Glomerular visceral epithelial cell (primary cell): ENCODE data around the gene GIMAP4.
"Not testable (repeated sequence)": the region's sequence is repeated elsewhere in the genome, so short reads cannot be mapped to it uniquely, and the experiment has no call there.

ENCODE experiments used
- DNase-seq: peaks from one replicate; pipeline ENCODE4 v3.0.0-alpha.2; 2016; ENCODE audit errors: extremely low spot score

The GIMAP4 gene

GRCh38 chr7:150580638-150581394 is 13.6 kb downstream of the GIMAP4 start:
- DNase-seq: no peak

DNA sequence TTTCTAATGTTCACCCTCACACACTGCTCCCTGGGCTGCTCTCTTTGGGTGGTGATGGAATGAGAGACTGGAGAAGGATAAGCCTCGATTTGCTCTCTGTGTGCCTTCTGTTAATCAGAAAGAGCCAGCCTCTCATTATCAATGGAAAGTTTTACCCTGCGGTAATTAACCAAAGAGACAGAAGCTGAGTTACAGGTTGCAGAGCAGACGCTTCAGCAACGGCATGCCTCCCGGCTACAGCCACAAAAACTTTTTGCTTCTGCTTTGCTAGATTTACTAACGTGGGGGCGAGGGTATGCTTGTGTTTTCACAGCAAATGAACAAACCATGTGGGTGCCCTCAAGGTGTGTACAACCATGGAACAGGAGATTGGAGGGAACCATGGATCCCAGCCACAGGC is 18.0 kb downstream of the GIMAP4 start:
- DNase-seq: no peak

- no peak for DNase-seq
Measured at GRCh38 chr7:150586068-150586784, 19.0 kb downstream of the GIMAP4 start.

GRCh38 chr7:150586785-150587152 is 19.6 kb downstream of the GIMAP4 start:
- no peak for DNase-seq

- no peak for DNase-seq
Measured at GRCh38 chr7:150587551-150587950, 20.4 kb downstream of the GIMAP4 start.

DNA sequence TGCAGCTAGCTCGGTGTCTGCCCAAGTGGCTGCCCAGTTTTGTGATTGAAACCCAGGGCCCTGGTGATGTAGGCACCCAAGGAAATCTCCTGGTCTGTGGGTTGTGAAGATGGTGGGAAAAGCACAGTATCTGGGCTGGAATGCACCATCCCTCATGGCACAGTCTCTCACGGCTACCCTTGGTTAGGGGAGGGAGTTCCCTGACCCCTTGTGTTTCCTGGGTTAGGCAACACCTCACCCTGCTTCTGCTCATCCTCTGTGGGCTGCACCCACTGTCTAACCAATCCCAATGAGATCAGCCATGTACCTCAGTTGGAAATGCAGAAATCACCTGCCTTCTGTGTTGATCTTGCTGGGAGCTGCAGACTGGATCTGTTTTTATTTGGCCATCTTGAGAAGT is 27.6 kb downstream of the GIMAP4 start:
- DNase-seq: no peak

DNA sequence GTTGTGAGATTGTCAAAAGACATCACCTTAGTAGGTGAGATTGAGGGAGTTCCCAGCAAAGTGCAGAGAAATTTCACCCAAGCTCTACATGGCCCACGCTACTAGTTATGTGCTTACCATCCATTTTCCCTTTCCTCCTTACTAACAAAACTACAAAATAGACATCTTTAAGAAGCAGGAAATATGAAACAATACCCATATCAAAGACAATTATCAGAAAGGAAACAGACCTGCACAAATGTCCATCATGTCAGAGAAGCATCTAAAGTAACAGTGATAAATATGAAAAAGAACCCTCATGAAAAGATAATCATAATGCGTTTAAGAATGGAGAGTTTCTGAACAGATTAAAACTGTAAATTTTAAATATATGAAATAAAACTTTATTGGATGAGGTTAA is 28.2 kb downstream of the GIMAP4 start:
- DNase-seq: no peak

DNA sequence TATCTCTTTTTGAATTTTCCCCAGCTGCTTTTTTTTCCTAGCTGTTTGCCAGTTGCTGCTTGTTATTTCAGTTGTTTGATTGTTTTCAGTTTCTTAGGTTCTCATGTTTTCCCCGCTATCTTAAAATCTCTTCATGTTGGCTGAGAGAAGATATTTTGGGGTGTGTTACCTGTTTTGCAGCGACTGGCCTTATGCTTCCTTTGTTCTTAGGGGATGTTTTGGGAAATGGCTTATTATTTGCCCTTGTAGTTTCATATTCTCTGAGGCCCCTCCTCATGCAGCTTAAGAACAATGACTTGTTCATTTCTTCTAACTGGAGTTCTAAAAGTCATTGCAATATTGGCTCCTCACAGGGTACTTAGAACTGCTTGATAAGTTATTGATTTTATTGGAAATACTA is 36.4 kb downstream of the GIMAP4 start:
- not testable (repeated sequence) for DNase-seq

DNA sequence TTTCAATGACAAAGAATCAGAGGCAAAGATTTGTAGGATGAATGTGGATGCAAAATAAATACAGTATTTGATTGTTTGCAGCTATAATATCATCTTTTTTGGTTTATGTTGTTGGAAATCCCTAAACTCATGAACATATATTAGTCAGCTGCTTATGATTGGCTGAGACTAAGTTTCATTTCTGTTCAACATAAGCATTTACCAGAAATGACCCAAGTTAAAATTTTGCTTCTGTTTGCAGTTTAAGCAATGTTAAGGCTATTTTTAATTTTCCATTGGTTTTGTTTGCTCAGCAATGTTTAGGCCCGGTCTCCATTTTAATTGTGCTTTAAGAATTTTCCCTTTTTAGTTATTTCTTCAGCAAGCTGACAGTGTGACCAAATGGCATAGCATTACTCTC is 43.0 kb downstream of the GIMAP4 start:
- no peak for DNase-seq

- DNase-seq: no peak
Measured at GRCh38 chr7:150612925-150613324, 45.7 kb downstream of the GIMAP4 start.

DNA sequence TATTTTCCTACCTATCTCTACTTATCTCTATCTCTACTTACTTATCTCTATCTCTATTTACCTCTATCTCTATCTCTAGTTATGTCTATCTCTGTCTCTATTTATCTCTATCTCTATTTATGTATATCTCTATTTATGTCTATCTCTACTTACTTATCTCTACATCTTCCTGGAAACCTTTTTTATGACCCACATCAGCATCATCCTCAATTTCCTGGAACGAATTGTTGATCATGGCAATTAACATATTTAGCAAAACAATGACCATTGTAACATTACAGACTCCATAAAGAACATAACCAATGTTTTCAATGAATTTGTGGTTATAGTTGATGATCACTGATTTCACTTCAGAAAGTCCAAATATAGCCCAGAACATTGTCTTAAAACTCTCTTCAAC is 46.7 kb downstream of the GIMAP4 start:
- no peak for DNase-seq

- not testable (repeated sequence) for DNase-seq
Measured at GRCh38 chr7:150614426-150614825, 47.2 kb downstream of the GIMAP4 start.

DNA sequence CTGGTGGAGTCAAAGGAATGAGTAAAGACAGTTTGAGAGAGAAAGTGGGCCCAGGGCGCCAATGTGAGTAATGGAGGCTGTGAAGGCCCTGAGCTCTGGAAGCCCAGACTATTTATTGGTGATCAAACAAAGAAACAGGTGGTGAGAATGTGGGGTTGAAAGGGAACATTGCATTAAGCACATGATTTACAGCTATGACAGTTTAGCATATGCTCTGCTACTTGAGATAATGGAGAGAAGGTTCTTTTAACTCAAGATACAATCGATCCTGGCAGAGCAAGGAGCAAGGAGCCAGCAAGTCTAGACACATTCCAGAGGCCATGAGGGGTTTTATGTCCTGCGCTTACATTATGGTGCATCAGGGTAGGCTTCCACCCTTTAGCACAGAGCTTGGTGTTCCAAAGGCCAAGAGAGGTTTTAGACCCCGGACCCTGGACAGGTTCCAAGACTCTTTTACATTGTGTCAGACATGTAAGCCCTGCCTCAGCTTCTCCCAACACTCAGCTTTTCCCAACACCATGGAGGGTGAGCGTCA is 48.1 kb downstream of the GIMAP4 start:
- not testable (repeated sequence) for DNase-seq

GRCh38 chr7:150620061-150620460 is 52.9 kb downstream of the GIMAP4 start:
- no peak for DNase-seq

- no peak for DNase-seq
Measured at GRCh38 chr7:150620617-150621371, 53.6 kb downstream of the GIMAP4 start.

GRCh38 chr7:150621376-150621775 is 54.2 kb downstream of the GIMAP4 start:
- no peak for DNase-seq
